Upper lobe of left lung (tissue), 6 donors: Measurements from ENCODE around the gene ZNF680. TPM values are rescaled to one million over a fixed set of nuclear protein-coding genes. Genes with fewer than 3 reads are reported as not detected.

Experiments
- ATAC-seq, 2 donors: fragments of 200-7000 bp; cut with Tn5 transposase; one replicate each; pipeline ENCODE4 v1.9.1; 2022; ENCODE audit warnings: mild to moderate bottlenecking in 2 of 2, moderate library complexity in 2 of 2; ENCODE audit not compliant: low FRiP score in 2 of 2
- DNase-seq, 2 donors: peaks; one replicate each; pipeline ENCODE4 v3.0.0-alpha.2; 2019 to 2020
- H3K27ac ChIP-seq, 4 donors: fragments of 200-600 bp; sonication (generic); one replicate each; pipeline ENCODE4 v1.5.1; 2016 to 2019
- H3K27me3 ChIP-seq, 4 donors: fragments of 200-600 bp; sonication (generic); one replicate each; pipeline ENCODE4 v1.5.1; 2017 to 2019
- H3K36me3 ChIP-seq, 4 donors: fragments of 200-600 bp; sonication (generic); one replicate each; pipeline ENCODE4 v1.5.1; 2016 to 2019
- H3K4me1 ChIP-seq, 4 donors: fragments of 200-600 bp; sonication (generic); one replicate each; pipeline ENCODE4 v1.5.1; 2018 to 2019
- H3K4me3 ChIP-seq, 4 donors: fragments of 200-600 bp; sonication (generic); one replicate each; pipeline ENCODE4 v1.5.1; 2017 to 2019; ENCODE audit warnings: mild to moderate bottlenecking in 2 of 4, moderate library complexity in 1 of 4
- H3K9me3 ChIP-seq, 4 donors: fragments of 200-600 bp; sonication (generic); one replicate each; pipeline ENCODE4 v1.5.1; 2018 to 2019
- CTCF ChIP-seq, 6 experiments: fragments of 450-650 bp in 4 of 6; fragments of 200-600 bp in 2 of 6; sonication (generic) in 2 of 6; IDR thresholded peaks; one replicate each; pipeline ENCODE4 v1.5.1; 2016 to 2019; ENCODE audit warnings: antibody characterized with exemption in 6 of 6
- EP300 ChIP-seq, 4 donors: sonication (generic); formaldehyde crosslinking; IDR thresholded peaks; one replicate each; pipeline ENCODE4 v1.5.1; 2017; ENCODE audit warnings: antibody characterized with exemption in 4 of 4, control low read depth in 2 of 4
- POLR2A ChIP-seq, 4 donors: fragments of 450-650 bp; IDR thresholded peaks; one replicate each; pipeline ENCODE4 v1.5.1; 2016 to 2017; ENCODE audit warnings: antibody characterized with exemption in 4 of 4, mild to moderate bottlenecking in 2 of 4
- POLR2AphosphoS5 ChIP-seq, 2 donors: sonication (generic); formaldehyde crosslinking; IDR thresholded peaks; one replicate each; pipeline ENCODE4 v1.5.1; 2017; ENCODE audit warnings: antibody characterized with exemption in 2 of 2
- WGBS, 2 donors: methylation state at CpG; one replicate each; pipeline ENCODE4 v1.1.5; 2017 to 2018; 5-methylcytosine and 5-hydroxymethylcytosine counted together
- total RNA-seq, 6 donors: library from RNA; depleted of rRNA in 4 of 6; stranded (reverse); fragments of >200 nt in 4 of 6; gene quantifications; one replicate each; pipeline versions ENCODE4 v1.1.0 to v1.2.1, GENCODE V29; 2016 to 2021
- donor health status: DM: no; HTN: no; CAD: no; lungs with moderate emphysema.
- donor health status: DM: no; HTN: yes; CAD: no; lungs with severe emphysema.

ZNF680 gene
- total RNA-seq, 6 donors from 2014 or later: 4.0 to 20.3 (median 11.7) TPM

- H3K4me1 ChIP-seq: no peaks in the 10 kb centered on the region
- no peak for DNase-seq
- ATAC-seq: no peak
- 79 to 94% methylated on average over 2 of the region's 2 CpGs for WGBS, 2 donors
- no peak overlapping the region for H3K27ac ChIP-seq
- no peaks in the 10 kb centered on the region for H3K27me3 ChIP-seq
- no peaks in the 10 kb centered on the region for H3K9me3 ChIP-seq
- TF ChIP-seq POLR2A (IDR thresholded peaks at IDR 0.05): no peak
- no peak for TF ChIP-seq EP300 (IDR thresholded peaks at IDR 0.05)
- no peak for TF ChIP-seq POLR2AphosphoS5 (IDR thresholded peaks at IDR 0.05)
- TF ChIP-seq CTCF (IDR thresholded peaks at IDR 0.05): no peak
- H3K4me3 ChIP-seq: no peak overlapping the region
- no peaks in the 10 kb centered on the region for H3K36me3 ChIP-seq
These were observed 36.5 kb upstream of the ZNF680 start for GRCh38 chr7:64599359-64599758.

GRCh38 chr7:64590971-64591370 lies 28.1 kb upstream of the ZNF680 start:
- H3K4me3 ChIP-seq: no peak overlapping the region
- WGBS, 2 donors: 89 to 96% methylated on average over 2 to 5 of the region's 5 CpGs
- no peak for DNase-seq
- TF ChIP-seq EP300 (IDR thresholded peaks at IDR 0.05) (no peak), POLR2A (IDR thresholded peaks at IDR 0.05) (no peak), CTCF (IDR thresholded peaks at IDR 0.05) (no peak), POLR2AphosphoS5 (IDR thresholded peaks at IDR 0.05) (no peak)
- no peaks in the 10 kb centered on the region for H3K4me1 ChIP-seq
- H3K36me3 ChIP-seq: no peaks in the 10 kb centered on the region
- no peak for ATAC-seq
- no peaks in the 10 kb centered on the region for H3K27me3 ChIP-seq
- H3K9me3 ChIP-seq: peaks cover 0 to 13% (median 0%) of the 10 kb centered on the region in 4 donors
- H3K27ac ChIP-seq: no peak overlapping the region

GRCh38 chr7:64581926-64582894 lies 19.3 kb upstream of the ZNF680 start:
- H3K4me3 ChIP-seq: no peak overlapping the region
- ATAC-seq: peak in 1 of 2 donors; percentile 86
- peaks cover 0 to 8% (median 0%) of the 10 kb centered on the region in 4 donors for H3K9me3 ChIP-seq
- H3K36me3 ChIP-seq: no peaks in the 10 kb centered on the region
- H3K27ac ChIP-seq: no peak overlapping the region
- no peaks in the 10 kb centered on the region for H3K27me3 ChIP-seq
- H3K4me1 ChIP-seq: no peaks in the 10 kb centered on the region
- peak in 1 of 2 donors; percentile 79 for DNase-seq
- WGBS, 2 donors: 91 to 93% methylated on average over 38 of the region's 38 CpGs
- TF ChIP-seq CTCF (IDR thresholded peaks at IDR 0.05) (no peak), EP300 (IDR thresholded peaks at IDR 0.05) (no peak), POLR2AphosphoS5 (IDR thresholded peaks at IDR 0.05) (no peak), POLR2A (IDR thresholded peaks at IDR 0.05) (no peak)

- no peak for ATAC-seq
These were observed 18.5 kb upstream of the ZNF680 start for GRCh38 chr7:64581391-64581790.

More at GRCh38 chr7:64581391-64581790, 18.5 kb upstream of the ZNF680 start:
- Histone ChIP-seq H3K4me3 (no peak overlapping the region), H3K27me3 (no peaks in the 10 kb centered on the region), H3K27ac (no peak overlapping the region), H3K4me1 (no peaks in the 10 kb centered on the region), H3K9me3 (peaks cover 0 to 3% (median 0%) of the 10 kb centered on the region in 4 donors), H3K36me3 (no peaks in the 10 kb centered on the region)
- no peak for DNase-seq
- TF ChIP-seq POLR2AphosphoS5 (IDR thresholded peaks at IDR 0.05): no peak
- no peak for TF ChIP-seq EP300 (IDR thresholded peaks at IDR 0.05)
- no peak for TF ChIP-seq CTCF (IDR thresholded peaks at IDR 0.05)
- TF ChIP-seq POLR2A (IDR thresholded peaks at IDR 0.05): no peak
- 80 to 88% methylated on average over 2 of the region's 2 CpGs for WGBS, 2 donors
